Activated T-helper 1 cell treated with anti-CD3 and anti-CD28 coated beads, Interleukin-12 subunit alpha, Interleukin-12 subunit beta, Interleukin-2, Interleukin-4 antibody, amounts not matched to agents 30 ng/mL and 10 ng/mL and 1 ng/mL, durations not matched to agents 14 hours and 24 hours and 36 hours (primary cell): ENCODE measurements around the gene TNP2. TPM values are rescaled to one million over a fixed set of nuclear protein-coding genes. Genes with fewer than 3 reads are reported as not detected.
A peak's percentile ranks its signal among the peaks of the same experiment; 100 is the strongest.
"Not testable (repeated sequence)": the region's sequence is repeated elsewhere in the genome, so short reads cannot be mapped to it uniquely, and the experiment has no call there.

Experiments
- DNase-seq: peaks from one replicate; pipeline ENCODE4 v3.0.0; 2021; ENCODE audit warnings: low spot score
- H3K27ac Mint-ChIP-seq: one replicate; pipeline ENCODE4 v1.8.0; 2021; ENCODE audit warnings: mild to moderate bottlenecking, mixed read lengths
- H3K27me3 Mint-ChIP-seq: one replicate; pipeline ENCODE4 v1.8.0; 2022; ENCODE audit warnings: mild to moderate bottlenecking, moderate library complexity, mixed read lengths; ENCODE audit not compliant: insufficient read depth
- H3K36me3 Mint-ChIP-seq: one replicate; pipeline ENCODE4 v1.8.0; 2021; ENCODE audit warnings: low read depth, mixed read lengths
- H3K4me1 Mint-ChIP-seq: one replicate; pipeline ENCODE4 v1.8.0; 2021; ENCODE audit warnings: low read depth, mixed read lengths
- H3K4me3 Mint-ChIP-seq: one replicate; pipeline ENCODE4 v1.8.0; 2021; ENCODE audit warnings: mild to moderate bottlenecking, moderate library complexity, mixed read lengths
- H3K9me3 Mint-ChIP-seq: one replicate; pipeline ENCODE4 v1.8.0; 2021; ENCODE audit warnings: mixed read lengths
- intact Hi-C: fragments of 100-400 bp; cut with micrococcal nuclease; formaldehyde crosslinking; loops from one replicate; pipeline ENCODE4 v1.15.1; 2024
- total RNA-seq: library from RNA; stranded (reverse); gene quantifications from 2 replicates; pipeline ENCODE4 v1.2.3, GENCODE V29; 2022

TNP2 gene
- total RNA-seq, 1 donor from 2014 or later: not detected

- Mint-ChIP-seq H3K4me3 (peak overlapping the region; percentile 59), H3K27me3 (no peaks in the 10 kb centered on the region), H3K9me3 (no peaks in the 10 kb centered on the region), H3K4me1 (peaks cover 89% of the 10 kb centered on the region), H3K27ac (peak overlapping the region; percentile 95), H3K36me3 (no peaks in the 10 kb centered on the region)
- peak; percentile 91 for DNase-seq
- intact Hi-C loops: loop anchor here (1.0 to 5.0 kb wide), 6 partner anchors 8 to 349 kb away; no protein-coding TSS in a partner anchor
These were observed 36.0 kb downstream of the TNP2 start for GRCh38 chr16:11232852-11233726.

- no peaks in the 10 kb centered on the region for H3K9me3 Mint-ChIP-seq
- peak overlapping the region; percentile 64 for H3K4me3 Mint-ChIP-seq
- peaks cover 82% of the 10 kb centered on the region for H3K4me1 Mint-ChIP-seq
- intact Hi-C loops: loop anchor here (5.0 kb wide), 1 partner anchor 350 kb away; no protein-coding TSS in a partner anchor
- peak overlapping the region; percentile 95 for H3K27ac Mint-ChIP-seq
- no peaks in the 10 kb centered on the region for H3K27me3 Mint-ChIP-seq
- no peaks in the 10 kb centered on the region for H3K36me3 Mint-ChIP-seq
- DNase-seq: no peak
These were observed 36.7 kb downstream of the TNP2 start for GRCh38 chr16:11232302-11232851.

DNA sequence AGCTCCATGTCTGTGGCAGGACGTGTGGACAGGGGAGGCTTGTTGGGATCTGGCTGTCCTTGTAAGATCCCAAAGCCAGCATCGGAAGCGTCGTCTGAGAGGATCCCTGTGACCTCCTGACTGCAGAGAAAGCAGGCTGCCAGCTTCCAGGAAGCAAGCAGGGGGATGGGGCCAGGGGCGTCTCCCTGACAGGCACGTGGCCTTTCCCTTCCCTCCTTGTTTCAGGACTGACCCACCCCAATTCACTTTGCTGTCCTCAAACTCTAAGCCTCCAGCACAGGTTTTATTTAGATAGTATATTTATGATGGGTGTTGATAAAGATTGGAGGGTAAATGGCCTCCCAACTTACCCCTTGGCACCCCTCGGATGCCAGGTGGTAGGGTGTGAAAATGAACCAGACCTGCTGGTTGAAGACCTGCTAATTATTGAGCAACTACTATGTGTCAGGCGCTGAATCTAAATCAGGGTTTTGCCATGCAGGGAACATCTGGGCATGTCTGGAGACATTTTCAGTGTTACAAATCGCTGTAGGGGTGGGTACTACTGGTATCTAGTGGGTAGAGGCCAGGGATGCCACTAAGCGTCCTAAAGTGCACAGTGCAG, 37.7 kb downstream of the TNP2 start:
- intact Hi-C loops: loop anchor here (5.0 kb wide), 1 partner anchor 351 kb away; no protein-coding TSS in a partner anchor
- peaks cover 74% of the 10 kb centered on the region for H3K4me1 Mint-ChIP-seq
- no peaks in the 10 kb centered on the region for H3K36me3 Mint-ChIP-seq
- H3K27me3 Mint-ChIP-seq: no peaks in the 10 kb centered on the region
- H3K4me3 Mint-ChIP-seq: peak overlapping the region; percentile 64
- H3K9me3 Mint-ChIP-seq: no peaks in the 10 kb centered on the region
- H3K27ac Mint-ChIP-seq: peak overlapping the region; percentile 87
- no peak for DNase-seq

DNA sequence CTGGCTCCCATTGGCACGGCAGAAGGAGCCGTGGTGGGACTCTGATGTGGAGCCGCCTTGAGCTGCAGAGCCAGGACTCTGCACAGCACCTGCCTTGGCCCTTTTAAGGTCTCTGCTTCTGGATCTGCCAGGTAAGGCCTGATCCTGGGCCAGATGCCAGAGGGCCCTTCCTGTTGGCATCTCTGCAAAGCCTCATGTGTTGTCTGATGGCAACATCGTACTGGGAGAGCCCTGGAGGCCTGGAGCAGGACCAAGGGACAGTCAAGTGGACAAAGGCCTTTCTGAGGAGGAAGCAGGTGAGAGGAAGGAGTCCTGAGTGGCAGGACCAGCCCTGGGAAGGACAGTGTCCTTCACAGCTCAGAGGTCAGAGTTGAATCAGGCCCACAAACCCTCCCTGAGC, 39.2 kb downstream of the TNP2 start:
- no peaks in the 10 kb centered on the region for H3K9me3 Mint-ChIP-seq
- H3K4me3 Mint-ChIP-seq: no peak overlapping the region
- no peaks in the 10 kb centered on the region for H3K27me3 Mint-ChIP-seq
- peak overlapping the region; percentile 57 for H3K27ac Mint-ChIP-seq
- peaks cover 78% of the 10 kb centered on the region for H3K4me1 Mint-ChIP-seq
- intact Hi-C loops: loop anchor here (5.0 to 10.0 kb wide), 3 partner anchors 352 to 687 kb away; partner anchors contain the start of genes CIITA and GSPT1
- no peaks in the 10 kb centered on the region for H3K36me3 Mint-ChIP-seq
- DNase-seq: no peak

GRCh38 chr16:11229432-11229831, 39.7 kb downstream of the TNP2 start:
- no peaks in the 10 kb centered on the region for H3K36me3 Mint-ChIP-seq
- peak overlapping the region; percentile 8 for H3K27ac Mint-ChIP-seq
- peaks cover 78% of the 10 kb centered on the region for H3K4me1 Mint-ChIP-seq
- intact Hi-C loops: loop anchor here (5.0 to 10.0 kb wide), 2 partner anchors 355 to 688 kb away; partner anchors contain the start of genes CIITA and GSPT1
- H3K27me3 Mint-ChIP-seq: no peaks in the 10 kb centered on the region
- H3K4me3 Mint-ChIP-seq: no peak overlapping the region
- H3K9me3 Mint-ChIP-seq: no peaks in the 10 kb centered on the region
- no peak for DNase-seq

GRCh38 chr16:11225677-11226549, 43.2 kb downstream of the TNP2 start:
- H3K9me3 Mint-ChIP-seq: no peaks in the 10 kb centered on the region
- DNase-seq: no peak
- H3K4me1 Mint-ChIP-seq: peaks cover 65% of the 10 kb centered on the region
- H3K36me3 Mint-ChIP-seq: peaks cover 3% of the 10 kb centered on the region
- peak overlapping the region; percentile 71 for H3K4me3 Mint-ChIP-seq
- no peaks in the 10 kb centered on the region for H3K27me3 Mint-ChIP-seq
- intact Hi-C loops: loop anchor here (1.0 to 10.0 kb wide), 16 partner anchors 7 to 691 kb away; partner anchors contain the start of genes CIITA, GSPT1 and RMI2
- H3K27ac Mint-ChIP-seq: peak overlapping the region; percentile 98

GRCh38 chr16:11224894-11225676, 44.0 kb downstream of the TNP2 start:
- H3K36me3 Mint-ChIP-seq: peaks cover 3% of the 10 kb centered on the region
- intact Hi-C loops: loop anchor here (1.0 to 10.0 kb wide), 17 partner anchors 8 to 692 kb away; partner anchors contain the start of genes CIITA, GSPT1 and RMI2
- peaks cover 60% of the 10 kb centered on the region for H3K4me1 Mint-ChIP-seq
- DNase-seq: peak; percentile 83
- H3K4me3 Mint-ChIP-seq: peak overlapping the region; percentile 71
- no peaks in the 10 kb centered on the region for H3K9me3 Mint-ChIP-seq
- H3K27me3 Mint-ChIP-seq: no peaks in the 10 kb centered on the region
- H3K27ac Mint-ChIP-seq: peak overlapping the region; percentile 98

DNA sequence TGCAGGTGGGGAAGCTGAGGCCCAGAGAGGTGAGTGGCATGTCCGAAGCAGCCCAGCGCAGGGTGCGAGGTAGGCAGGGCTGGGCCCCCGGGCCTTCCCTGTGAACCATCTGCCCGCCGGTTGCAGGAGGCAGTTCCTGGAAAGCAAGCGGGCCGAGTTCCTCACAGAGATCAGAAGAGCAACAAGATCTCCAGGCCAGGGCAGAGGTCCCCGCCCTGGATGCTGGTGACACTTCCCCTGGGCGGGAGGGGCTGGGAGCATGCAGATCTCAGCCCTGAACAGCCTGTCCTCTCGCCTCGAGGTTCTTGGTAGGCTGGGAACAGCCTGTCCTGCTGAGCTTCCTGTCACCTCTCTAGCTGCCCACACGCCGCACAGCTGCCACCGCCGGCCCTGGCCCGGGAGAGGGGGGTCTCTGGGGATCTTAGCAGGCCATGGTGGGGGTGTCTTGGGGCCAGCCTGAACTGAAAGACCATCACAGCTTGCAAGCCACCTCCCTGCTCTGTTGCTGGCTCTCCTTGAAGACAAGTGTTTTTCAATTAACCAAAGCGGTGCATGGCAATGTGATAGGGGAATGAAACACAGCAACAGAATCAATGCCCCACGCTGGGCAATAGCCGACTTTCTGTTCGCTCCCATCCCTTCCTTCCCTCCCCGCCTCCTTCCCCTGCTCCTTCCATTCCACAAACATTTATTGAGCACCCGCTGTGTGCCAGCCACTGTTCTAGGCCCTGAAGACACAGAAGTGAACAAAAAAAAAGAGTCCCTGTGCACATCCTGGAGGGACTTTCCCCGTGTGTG, 44.8 kb downstream of the TNP2 start:
- H3K9me3 Mint-ChIP-seq: peaks cover under 1% of the 10 kb centered on the region
- DNase-seq: peak; percentile 66
- peaks cover 58% of the 10 kb centered on the region for H3K4me1 Mint-ChIP-seq
- H3K4me3 Mint-ChIP-seq: peak overlapping the region; percentile 80
- no peaks in the 10 kb centered on the region for H3K27me3 Mint-ChIP-seq
- intact Hi-C loops: loop anchor here (1.0 to 10.0 kb wide), 3 partner anchors 17 to 349 kb away; partner anchors contain the start of gene CIITA
- peaks cover 4% of the 10 kb centered on the region for H3K36me3 Mint-ChIP-seq
- peak overlapping the region; percentile 98 for H3K27ac Mint-ChIP-seq

- Mint-ChIP-seq H3K9me3 (peaks cover 28% of the 10 kb centered on the region), H3K4me1 (peaks cover 45% of the 10 kb centered on the region)
- not testable (repeated sequence) for DNase-seq
These were observed 48.6 kb downstream of the TNP2 start for GRCh38 chr16:11220507-11220906.

GRCh38 chr16:11219178-11219577, 49.9 kb downstream of the TNP2 start:
- Mint-ChIP-seq H3K4me3 (no peak overlapping the region), H3K36me3 (peaks cover 24% of the 10 kb centered on the region), H3K9me3 (peaks cover 28% of the 10 kb centered on the region), H3K27ac (no peak overlapping the region), H3K27me3 (no peaks in the 10 kb centered on the region), H3K4me1 (peaks cover 31% of the 10 kb centered on the region)
- no peak for DNase-seq
- intact Hi-C loops: no loop called here

More at GRCh38 chr16:11220507-11220906, 48.6 kb downstream of the TNP2 start:
- intact Hi-C loops: loop anchor here (10.0 kb wide), 1 partner anchor 346 kb away; the partner anchor contains the start of gene CIITA
- H3K27me3 Mint-ChIP-seq, H3K4me3 Mint-ChIP-seq, H3K27ac Mint-ChIP-seq: not testable (repeated sequence)
- H3K36me3 Mint-ChIP-seq: peaks cover 24% of the 10 kb centered on the region

GRCh38 chr16:11218604-11218962, 50.5 kb downstream of the TNP2 start:
- intact Hi-C loops: no loop called here
- Mint-ChIP-seq H3K9me3 (peaks cover 28% of the 10 kb centered on the region), H3K4me1 (peaks cover 27% of the 10 kb centered on the region), H3K27ac (peak overlapping the region; percentile 18), H3K27me3 (no peaks in the 10 kb centered on the region), H3K36me3 (peaks cover 22% of the 10 kb centered on the region), H3K4me3 (no peak overlapping the region)
- no peak for DNase-seq
